Colonic mucosa (tissue), 4 donors: ENCODE data around the gene IL1RAPL2. TPM values are rescaled to one million over a fixed set of nuclear protein-coding genes. Genes with fewer than 3 reads are reported as not detected.

ENCODE experiments used
- DNase-seq: peaks from one replicate; pipeline ENCODE4 v3.0.0-alpha.2; 2020
- H3K27ac ChIP-seq: fragments of 200-600 bp; one replicate; pipeline ENCODE4 v1.8.0; 2021
- H3K27me3 ChIP-seq: fragments of 200-600 bp; one replicate; pipeline ENCODE4 v1.8.0; 2021
- H3K36me3 ChIP-seq: fragments of 200-600 bp; one replicate; pipeline ENCODE4 v1.8.0; 2021
- H3K4me1 ChIP-seq: fragments of 200-600 bp; one replicate; pipeline ENCODE4 v1.8.0; 2021; ENCODE audit warnings: mild to moderate bottlenecking
- H3K4me3 ChIP-seq: fragments of 200-600 bp; one replicate; pipeline ENCODE4 v1.8.0; 2021
- H3K9ac ChIP-seq, 2 donors: one replicate each; pipeline ENCODE4 v1.7.0; 2013; ENCODE audit warnings: control low read depth in 2 of 2, low read depth in 2 of 2, low read length in 2 of 2
- H3K9me3 ChIP-seq: fragments of 200-600 bp; one replicate; pipeline ENCODE4 v1.8.0; 2021
- intact Hi-C: fragments of 100-400 bp; cut with DNase I; formaldehyde crosslinking; loops from one replicate; pipeline ENCODE4 v1.14.1; 2022
- total RNA-seq, 2 donors: library from RNA; stranded (reverse); fragmentation: NEBNext Ultra II Directional in 1 of 2; extraction: Animal tissue kit (Norgen Biotek cat#: 25700) in 1 of 2; gene quantifications; one replicate each; pipeline ENCODE4 v1.2.1, GENCODE V29; 2021
- TF ChIP-seq, protein P1 (sequence below): fragments of 200-600 bp; IDR thresholded peaks from one replicate; pipeline ENCODE4 v1.8.0; 2022; ENCODE audit warnings: antibody characterized with exemption, mild to moderate bottlenecking
- donor health status: healthy.
- donor health status: DM: no; HTN: no; CAD: no.
- donor health status: DM: no; HTN: no; CAD: no.

IL1RAPL2 gene
- total RNA-seq, 2 donors from 2014 or later: not detected

- intact Hi-C loops: no loop called here
- H3K4me1 ChIP-seq: no peaks in the 10 kb centered on the region
- no peaks in the 10 kb centered on the region for H3K9me3 ChIP-seq
- no peaks in the 10 kb centered on the region for H3K27me3 ChIP-seq
- H3K27ac ChIP-seq: no peak overlapping the region
- no peak for DNase-seq
- TF ChIP-seq, protein P1, sequence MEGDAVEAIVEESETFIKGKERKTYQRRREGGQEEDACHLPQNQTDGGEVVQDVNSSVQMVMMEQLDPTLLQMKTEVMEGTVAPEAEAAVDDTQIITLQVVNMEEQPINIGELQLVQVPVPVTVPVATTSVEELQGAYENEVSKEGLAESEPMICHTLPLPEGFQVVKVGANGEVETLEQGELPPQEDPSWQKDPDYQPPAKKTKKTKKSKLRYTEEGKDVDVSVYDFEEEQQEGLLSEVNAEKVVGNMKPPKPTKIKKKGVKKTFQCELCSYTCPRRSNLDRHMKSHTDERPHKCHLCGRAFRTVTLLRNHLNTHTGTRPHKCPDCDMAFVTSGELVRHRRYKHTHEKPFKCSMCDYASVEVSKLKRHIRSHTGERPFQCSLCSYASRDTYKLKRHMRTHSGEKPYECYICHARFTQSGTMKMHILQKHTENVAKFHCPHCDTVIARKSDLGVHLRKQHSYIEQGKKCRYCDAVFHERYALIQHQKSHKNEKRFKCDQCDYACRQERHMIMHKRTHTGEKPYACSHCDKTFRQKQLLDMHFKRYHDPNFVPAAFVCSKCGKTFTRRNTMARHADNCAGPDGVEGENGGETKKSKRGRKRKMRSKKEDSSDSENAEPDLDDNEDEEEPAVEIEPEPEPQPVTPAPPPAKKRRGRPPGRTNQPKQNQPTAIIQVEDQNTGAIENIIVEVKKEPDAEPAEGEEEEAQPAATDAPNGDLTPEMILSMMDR: no peak
- H3K9ac ChIP-seq: no peak overlapping the region
- H3K4me3 ChIP-seq: no peak overlapping the region
- H3K36me3 ChIP-seq: no peaks in the 10 kb centered on the region
Observed at GRCh38 chrX:105527759-105528158, 961.8 kb downstream of the IL1RAPL2 start.

GRCh38 chrX:105533951-105534350 lies 968.0 kb downstream of the IL1RAPL2 start:
- H3K36me3 ChIP-seq: no peaks in the 10 kb centered on the region
- DNase-seq: no peak
- no peak overlapping the region for H3K27ac ChIP-seq
- H3K4me3 ChIP-seq: no peak overlapping the region
- TF ChIP-seq, protein P1: no peak
- H3K27me3 ChIP-seq: no peaks in the 10 kb centered on the region
- no peaks in the 10 kb centered on the region for H3K4me1 ChIP-seq
- intact Hi-C loops: no loop called here
- no peak overlapping the region for H3K9ac ChIP-seq
- H3K9me3 ChIP-seq: no peaks in the 10 kb centered on the region

GRCh38 chrX:105543283-105543682 lies 977.3 kb downstream of the IL1RAPL2 start:
- Histone ChIP-seq H3K36me3 (no peaks in the 10 kb centered on the region), H3K27me3 (no peaks in the 10 kb centered on the region), H3K4me3 (no peak overlapping the region), H3K9me3 (no peaks in the 10 kb centered on the region), H3K4me1 (no peaks in the 10 kb centered on the region), H3K27ac (no peak overlapping the region), H3K9ac (no peak overlapping the region)
- intact Hi-C loops: no loop called here
- TF ChIP-seq, protein P1: no peak
- DNase-seq: no peak

- H3K9me3 ChIP-seq: no peaks in the 10 kb centered on the region
- H3K4me1 ChIP-seq: no peaks in the 10 kb centered on the region
- intact Hi-C loops: no loop called here
- H3K9ac ChIP-seq: no peak overlapping the region
- TF ChIP-seq, protein P1: no peak
- no peak overlapping the region for H3K4me3 ChIP-seq
- H3K27ac ChIP-seq: no peak overlapping the region
- no peak for DNase-seq
- H3K27me3 ChIP-seq: no peaks in the 10 kb centered on the region
- no peaks in the 10 kb centered on the region for H3K36me3 ChIP-seq
Observed at GRCh38 chrX:105550043-105550663, 984.2 kb downstream of the IL1RAPL2 start.

DNA sequence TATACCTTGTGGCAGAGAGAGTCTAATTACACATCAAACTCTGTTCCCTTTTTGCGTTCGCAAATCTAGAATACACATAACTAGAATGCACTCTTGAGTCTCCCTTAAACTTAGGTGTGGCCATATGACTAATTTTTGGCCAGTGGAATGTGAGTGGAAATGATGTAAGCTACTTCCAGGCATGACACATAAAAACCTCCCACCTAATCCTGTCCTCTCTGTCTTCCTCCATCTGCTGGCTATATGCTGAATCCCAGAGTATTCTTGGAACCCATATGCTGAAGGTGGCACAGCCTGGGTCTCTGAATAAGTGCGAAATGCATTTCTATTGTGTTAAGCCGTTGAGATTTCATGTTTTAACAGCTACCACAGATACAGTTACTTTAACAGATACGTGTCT lies 986.4 kb downstream of the IL1RAPL2 start:
- intact Hi-C loops: no loop called here

More for the DNA sequence above, 986.4 kb downstream of the IL1RAPL2 start:
- Histone ChIP-seq H3K9ac (no peak overlapping the region), H3K36me3 (no peaks in the 10 kb centered on the region), H3K4me3 (no peak overlapping the region), H3K9me3 (no peaks in the 10 kb centered on the region), H3K27me3 (no peaks in the 10 kb centered on the region), H3K27ac (no peak overlapping the region), H3K4me1 (no peaks in the 10 kb centered on the region)
- TF ChIP-seq, protein P1: no peak
- DNase-seq: no peak
